Ascending aorta (tissue), 2 donors: ENCODE measurements around the gene USPL1. TPM values are rescaled to one million over a fixed set of nuclear protein-coding genes. Genes with fewer than 3 reads are reported as not detected.

Source experiments
- DNase-seq, 2 donors: peaks; one replicate each; pipeline ENCODE4 v3.0.0-alpha.2; 2019; ENCODE audit warnings: low spot score in 2 of 2
- H3K27ac ChIP-seq, 2 donors: fragments of 200-600 bp; sonication (generic); one replicate each; pipeline ENCODE4 v1.5.1; 2016 to 2017; ENCODE audit warnings: mild to moderate bottlenecking in 1 of 2
- H3K27me3 ChIP-seq: fragments of 200-600 bp; sonication (generic); one replicate; pipeline ENCODE4 v1.5.1; 2017
- H3K36me3 ChIP-seq, 2 donors: fragments of 200-600 bp; sonication (generic); one replicate each; pipeline ENCODE4 v1.5.1; 2016
- H3K4me1 ChIP-seq, 2 donors: fragments of 200-600 bp; sonication (generic); one replicate each; pipeline ENCODE4 v1.5.1; 2016 to 2017; ENCODE audit warnings: mild to moderate bottlenecking in 1 of 2
- H3K4me3 ChIP-seq, 2 donors: fragments of 200-600 bp; sonication (generic); one replicate each; pipeline ENCODE4 v1.5.1; 2016 to 2017; ENCODE audit warnings: mild to moderate bottlenecking in 1 of 2
- H3K9me3 ChIP-seq, 2 donors: fragments of 200-600 bp; sonication (generic); one replicate each; pipeline ENCODE4 v1.5.1; 2016
- CTCF ChIP-seq, 3 experiments: fragments of 200-600 bp in 2 of 3; fragments of 450-650 bp in 1 of 3; sonication (generic) in 2 of 3; IDR thresholded peaks; one replicate each; pipeline ENCODE4 v1.5.1; 2016 to 2019; ENCODE audit warnings: antibody characterized with exemption in 3 of 3, mild to moderate bottlenecking in 1 of 3, moderate library complexity in 1 of 3
- intact Hi-C: fragments of 100-400 bp; cut with DNase I; formaldehyde crosslinking; loops from one replicate; pipeline ENCODE4 v1.15.1; 2023
- total RNA-seq: library from RNA; depleted of rRNA; stranded (reverse); fragments of >200 nt; gene quantifications from one replicate; pipeline ENCODE4 v1.1.0, GENCODE V29; 2016

USPL1 gene
- total RNA-seq, 1 donor from 2014 or later = 4.0 TPM

- TF ChIP-seq CTCF (IDR thresholded peaks at IDR 0.05) = no peak
- Histone ChIP-seq H3K36me3 (no peaks in the 10 kb centered on the region), H3K27me3 (no peaks in the 10 kb centered on the region), H3K9me3 (no peaks in the 10 kb centered on the region), H3K4me1 (no peaks in the 10 kb centered on the region), H3K4me3 (no peak overlapping the region), H3K27ac (no peak overlapping the region)
- DNase-seq = no peak
- intact Hi-C loops = no loop called here
Observed at GRCh38 chr13:30577401-30577852, 40.3 kb upstream of the USPL1 start.

GRCh38 chr13:30580852-30581502 is 36.7 kb upstream of the USPL1 start:
- H3K27ac ChIP-seq = no peak overlapping the region
- no peaks in the 10 kb centered on the region for H3K9me3 ChIP-seq
- H3K27me3 ChIP-seq = no peaks in the 10 kb centered on the region
- H3K4me3 ChIP-seq = no peak overlapping the region
- H3K36me3 ChIP-seq = no peaks in the 10 kb centered on the region
- H3K4me1 ChIP-seq = no peaks in the 10 kb centered on the region
- TF ChIP-seq CTCF (IDR thresholded peaks at IDR 0.05) = no peak
- DNase-seq = no peak
- intact Hi-C loops = no loop called here

GRCh38 chr13:30581582-30581981 is 36.1 kb upstream of the USPL1 start:
- Histone ChIP-seq H3K36me3 (no peaks in the 10 kb centered on the region), H3K27ac (no peak overlapping the region), H3K4me1 (no peaks in the 10 kb centered on the region), H3K4me3 (no peak overlapping the region), H3K27me3 (no peaks in the 10 kb centered on the region), H3K9me3 (no peaks in the 10 kb centered on the region)
- TF ChIP-seq CTCF (IDR thresholded peaks at IDR 0.05) = no peak
- intact Hi-C loops = no loop called here
- no peak for DNase-seq

- TF ChIP-seq CTCF (IDR thresholded peaks at IDR 0.05) = no peak
- no peaks in the 10 kb centered on the region for H3K9me3 ChIP-seq
- no peak overlapping the region for H3K4me3 ChIP-seq
- no peaks in the 10 kb centered on the region for H3K4me1 ChIP-seq
- no peaks in the 10 kb centered on the region for H3K27me3 ChIP-seq
- no peak for DNase-seq
- intact Hi-C loops = no loop called here
- H3K36me3 ChIP-seq = no peaks in the 10 kb centered on the region
- H3K27ac ChIP-seq = no peak overlapping the region
Observed at GRCh38 chr13:30584051-30584731, 33.5 kb upstream of the USPL1 start.

- intact Hi-C loops = no loop called here
- Histone ChIP-seq H3K4me1 (no peaks in the 10 kb centered on the region), H3K4me3 (no peak overlapping the region), H3K27ac (no peak overlapping the region), H3K27me3 (no peaks in the 10 kb centered on the region), H3K9me3 (no peaks in the 10 kb centered on the region), H3K36me3 (no peaks in the 10 kb centered on the region)
- no peak for TF ChIP-seq CTCF (IDR thresholded peaks at IDR 0.05)
- DNase-seq = no peak
Observed at GRCh38 chr13:30585748-30586262, 31.9 kb upstream of the USPL1 start.
